H1 (cell line): ENCODE data around the gene PPP1R2B. TPM values are rescaled to one million over a fixed set of nuclear protein-coding genes. Genes with fewer than 3 reads are reported as not detected.

ENCODE experiments used
- CTCF ChIA-PET: fragments of 300-600 bp; sonication (Branson Sonifier 250); formaldehyde crosslinking; loops from one replicate; lab custom pipeline; 2021; ENCODE audit not compliant: partially characterized antibody; lab: Charles Lee
- POLR2A ChIA-PET: fragments of 300-600 bp; sonication (Branson Sonifier 250); formaldehyde crosslinking; loops from one replicate; lab custom pipeline; 2021; ENCODE audit warnings: inconsistent platforms; ENCODE audit not compliant: partially characterized antibody; lab: Charles Lee
- DNase-seq, 2 experiments: peaks; one replicate each; pipeline versions ENCODE4 v3.0.0 to v3.0.0-alpha.2; 2010 to 2022; ENCODE audit warnings: low spot score in 2 of 2, low read depth in 1 of 2, mixed read lengths in 1 of 2
- FAIRE-seq: peaks from 2 replicates; lab custom pipeline; 2011; peaks lifted over from hg19 to GRCh38; lab: Jason Lieb, UNC
- H2AFZ ChIP-seq: 2 replicates; pipeline ENCODE4 v1.8.1; 2012; ENCODE audit warnings: low read length, inconsistent platforms
- H2AK5ac ChIP-seq: 2 replicates; pipeline ENCODE4 v1.6.1; 2013; ENCODE audit warnings: low read depth, low read length
- H2BK120ac ChIP-seq: replicated peaks from 2 replicates; pipeline ENCODE3; 2013; ENCODE audit warnings: low read depth, low read length, inconsistent platforms
- H2BK12ac ChIP-seq: 2 replicates; pipeline ENCODE4 v1.6.1; 2013; ENCODE audit warnings: low read depth, low read length
- H2BK15ac ChIP-seq: 2 replicates; pipeline ENCODE4 v1.6.1; 2013; ENCODE audit warnings: low read length
- H2BK20ac ChIP-seq: 2 replicates; pipeline ENCODE4 v1.6.1; 2013; ENCODE audit warnings: low read length
- H2BK5ac ChIP-seq: 2 replicates; pipeline ENCODE4 v1.6.1; 2013; ENCODE audit warnings: low read depth, low read length
- H3K14ac ChIP-seq: 2 replicates; pipeline ENCODE4 v1.6.1; 2013; ENCODE audit warnings: inconsistent platforms; ENCODE audit not compliant: insufficient read length
- H3K18ac ChIP-seq: 2 replicates; pipeline ENCODE4 v1.6.1; 2013; ENCODE audit warnings: low read length; ENCODE audit errors: extremely low read depth
- H3K23ac ChIP-seq: 2 replicates; pipeline ENCODE4 v1.6.1; 2013; ENCODE audit warnings: inconsistent platforms; ENCODE audit not compliant: insufficient read length
- H3K23me2 ChIP-seq: 2 replicates; pipeline ENCODE4 v1.6.1; 2013; ENCODE audit warnings: low read depth, low read length
- H3K27ac ChIP-seq: 2 replicates; pipeline ENCODE4 v1.6.1; 2011; ENCODE audit warnings: low read depth, low read length, inconsistent platforms
- H3K27me3 ChIP-seq, 4 experiments: replicated peaks in 1 of 4; 1 replicate in 1 of 4; 2 replicates in 3 of 4; pipeline versions ENCODE4 v1.6.1 to v1.8.1; 2011 to 2013; ENCODE audit warnings: low read length in 3 of 4, mild to moderate bottlenecking in 3 of 4, inconsistent platforms in 2 of 4, mixed read lengths in 2 of 4, moderate library complexity in 1 of 4; ENCODE audit not compliant: control insufficient read depth in 3 of 4, insufficient read depth in 3 of 4; ENCODE audit errors: extremely low read depth in 1 of 4
- H3K36me3 ChIP-seq, 4 experiments: 2 replicates each; pipeline versions ENCODE4 v1.6.1 to v1.8.1; 2011 to 2013; ENCODE audit warnings: mild to moderate bottlenecking in 4 of 4, low read length in 3 of 4, moderate library complexity in 2 of 4, control low read depth in 1 of 4, inconsistent platforms in 1 of 4; ENCODE audit not compliant: insufficient read depth in 4 of 4, control insufficient read depth in 2 of 4
- H3K4ac ChIP-seq: replicated peaks from 2 replicates; pipeline ENCODE3; 2013; ENCODE audit warnings: low read length, low read depth, mixed read lengths, inconsistent platforms; ENCODE audit not compliant: insufficient read length
- H3K4me1 ChIP-seq, 4 experiments: replicated peaks in 1 of 4; 1 replicate in 1 of 4; 2 replicates in 3 of 4; pipeline versions ENCODE4 v1.6.1 to v1.8.1; 2011 to 2013; ENCODE audit warnings: low read length in 3 of 4, inconsistent platforms in 2 of 4, mixed read lengths in 1 of 4; ENCODE audit not compliant: insufficient read depth in 4 of 4, control insufficient read depth in 3 of 4
- H3K4me2 ChIP-seq, 2 experiments: 2 replicates each; pipeline versions ENCODE4 v1.6.1 to v1.8.1; 2011 to 2013; ENCODE audit warnings: low read depth in 2 of 2, low read length in 2 of 2, control low read depth in 1 of 2, inconsistent platforms in 1 of 2, mild to moderate bottlenecking in 1 of 2; ENCODE audit not compliant: insufficient read depth in 1 of 2
- H3K4me3 ChIP-seq, 4 experiments: fragments of 200-600, 300-600 bp in 1 of 4; sonication (generic), shearing (Covaris generic), sonication (Bioruptor Twin) in 1 of 4; 2 replicates each; pipeline versions ENCODE4 v1.5.1 to v1.8.1; 2011 to 2016; ENCODE audit warnings: low read length in 4 of 4, low read depth in 3 of 4, control low read depth in 2 of 4, inconsistent platforms in 2 of 4, mild to moderate bottlenecking in 2 of 4, mixed read lengths in 1 of 4, moderate library complexity in 1 of 4; ENCODE audit not compliant: insufficient read depth in 2 of 4; ENCODE audit errors: extremely low read depth in 1 of 4
- H3K56ac ChIP-seq: replicated peaks from 2 replicates; pipeline ENCODE3; 2013; ENCODE audit warnings: low read depth, mild to moderate bottlenecking, mixed read lengths, low read length, inconsistent platforms; ENCODE audit not compliant: insufficient read length
- H3K79me1 ChIP-seq: 2 replicates; pipeline ENCODE4 v1.6.1; 2013; ENCODE audit warnings: low read depth, low read length, control low read depth
- H3K79me2 ChIP-seq, 2 experiments: 2 replicates each; pipeline versions ENCODE4 v1.6.1 to v1.8.1; 2012 to 2013; ENCODE audit warnings: low read length in 2 of 2, mild to moderate bottlenecking in 2 of 2, inconsistent platforms in 1 of 2; ENCODE audit not compliant: insufficient read depth in 2 of 2, control insufficient read depth in 1 of 2
- H3K9ac ChIP-seq, 4 experiments: replicated peaks in 1 of 4; 1 replicate in 1 of 4; 2 replicates in 3 of 4; pipeline versions ENCODE4 v1.6.1 to v1.8.1; 2011 to 2013; ENCODE audit warnings: low read depth in 3 of 4, low read length in 3 of 4, control low read depth in 2 of 4, mild to moderate bottlenecking in 2 of 4, moderate library complexity in 2 of 4, inconsistent platforms in 1 of 4; ENCODE audit errors: extremely low read depth in 1 of 4
- H3K9me3 ChIP-seq, 2 experiments: 2 replicates each; pipeline versions ENCODE4 v1.6.1 to v1.8.1; 2012 to 2013; ENCODE audit warnings: mild to moderate bottlenecking in 2 of 2, moderate library complexity in 2 of 2, control low read depth in 1 of 2, inconsistent platforms in 1 of 2, low read depth in 1 of 2, low read length in 1 of 2, mixed read lengths in 1 of 2; ENCODE audit not compliant: insufficient read depth in 2 of 2
- H4K20me1 ChIP-seq, 2 experiments: replicated peaks in 1 of 2; 2 replicates each; pipeline versions ENCODE3 to v1.8.1; 2011 to 2013; ENCODE audit warnings: inconsistent platforms in 2 of 2, low read length in 2 of 2, mild to moderate bottlenecking in 1 of 2; ENCODE audit not compliant: insufficient read depth in 2 of 2, control insufficient read depth in 1 of 2
- H4K5ac ChIP-seq: 2 replicates; pipeline ENCODE4 v1.6.1; 2013; ENCODE audit warnings: low read length, low read depth, mixed read lengths, inconsistent platforms; ENCODE audit not compliant: insufficient read length
- H4K8ac ChIP-seq: 2 replicates; pipeline ENCODE4 v1.8.0; 2013; ENCODE audit warnings: mild to moderate bottlenecking, moderate library complexity, low read length, inconsistent platforms; ENCODE audit not compliant: insufficient read depth; ENCODE audit errors: extremely low read depth
- H4K91ac ChIP-seq: replicated peaks from 2 replicates; pipeline ENCODE3; 2013; ENCODE audit warnings: low read length, mixed read lengths, inconsistent platforms; ENCODE audit not compliant: insufficient read length
- CTCF ChIP-seq, 3 experiments: IDR thresholded peaks; 1 replicate in 2 of 3; 2 replicates in 1 of 3; pipeline versions ENCODE4 v1.5.1 to v1.6.1; 2011; ENCODE audit warnings: low read length in 3 of 3, mild to moderate bottlenecking in 3 of 3, inconsistent platforms in 2 of 3, low read depth in 1 of 3, moderate library complexity in 1 of 3; ENCODE audit not compliant: insufficient read depth in 1 of 3; ENCODE audit errors: control extremely low read depth in 1 of 3
- RAD21 ChIP-seq, 2 experiments: IDR thresholded peaks in 1 of 2; conservative IDR thresholded peaks in 1 of 2; 2 replicates each; pipeline ENCODE4 v1.6.1; 2011; ENCODE audit warnings: low read depth in 2 of 2, low read length in 2 of 2, improper control_type of control experiment in 1 of 2, inconsistent platforms in 1 of 2, mild to moderate bottlenecking in 1 of 2, moderate library complexity in 1 of 2
- RFX5 ChIP-seq: IDR thresholded peaks from 2 replicates; pipeline ENCODE4 v1.6.1; 2011; ENCODE audit warnings: low read depth, low read length, improper control_type of control experiment, borderline replicate concordance
- TBP ChIP-seq: IDR thresholded peaks from 2 replicates; pipeline ENCODE4 v1.6.1; 2011; ENCODE audit warnings: low read depth, low read length, improper control_type of control experiment
- WGBS, 2 experiments: shearing (Covaris generic) in 1 of 2; methylation state at CpG; one replicate each; pipeline versions ENCODE4 v1.1.6 to v1.1.7; 2013 to 2015; ENCODE audit warnings: low lambda C conversion rate in 2 of 2, mixed read lengths in 2 of 2, inconsistent platforms in 1 of 2, low coverage in 1 of 2, missing lambda C conversion rate in 1 of 2; ENCODE audit not compliant: insufficient replicate concordance in 2 of 2, insufficient coverage in 1 of 2, insufficient read length in 1 of 2; ENCODE audit errors: extremely low coverage in 1 of 2, missing lambda C conversion rate in 1 of 2; 5-methylcytosine and 5-hydroxymethylcytosine counted together
- polyA plus RNA-seq, 7 experiments: library from polyadenylated mRNA; depleted of rRNA in 3 of 7; stranded (reverse) in 5 of 7; unstranded in 2 of 7; fragments of >200 nt in 5 of 7; fragments of 200-250 nt in 2 of 7; gene quantifications; 1 replicate in 5 of 7; 2 replicates in 1 of 7; 4 replicates in 1 of 7; pipeline versions ENCODE4 v1.2.1 to v1.2.3, GENCODE V29; 2011 to 2013; ENCODE audit warnings: missing spikeins in 2 of 7, mixed read lengths in 2 of 7
- total RNA-seq: library from RNA; stranded (reverse); fragmentation: NEBNext Ultra II Directional; extraction: Animal tissue kit (Norgen Biotek cat#: 25700); gene quantifications from 2 replicates; pipeline ENCODE4 v1.2.1, GENCODE V29; 2021

Gene PPP1R2B
- total and polyA plus RNA-seq, 2 of the 8 experiments (the other 6 are each of a cell fraction or from before 2014, with no cell fraction given): not detected

- Histone ChIP-seq H3K4me1 (no peaks in the 10 kb centered on the region), H3K27me3 (no peaks in the 10 kb centered on the region), H2BK120ac (no peak overlapping the region), H3K9me3 (no peaks in the 10 kb centered on the region), H3K4ac (no peak overlapping the region), H2BK5ac (no peak overlapping the region; the same call in 1 of the 2 replicates), H4K5ac (no peak overlapping the region), H4K20me1 (no peaks in the 10 kb centered on the region), H4K91ac (no peak overlapping the region), H3K4me3 (no peak overlapping the region), H3K56ac (no peak overlapping the region), H3K23ac (no peak overlapping the region), H4K8ac (no peak overlapping the region), H2AK5ac (no peak overlapping the region), H2BK12ac (peak overlapping the region; percentile 18; the same call in 1 of the 2 replicates), H2BK15ac (no peak overlapping the region), H3K36me3 (no peaks in the 10 kb centered on the region), H3K27ac (no peak overlapping the region), H3K23me2 (no peaks in the 10 kb centered on the region), H2AFZ (0 out of 2 replicates have a peak overlapping the region, but pooled peaks have one; percentile 63), H3K9ac (no peak overlapping the region), H2BK20ac (no peak overlapping the region), H3K18ac (no peak overlapping the region), H3K79me1 (no peaks in the 10 kb centered on the region), H3K79me2 (no peaks in the 10 kb centered on the region), H3K14ac (no peak overlapping the region), H3K4me2 (no peak overlapping the region)
- DNase-seq: no peak
- ChIA-PET CTCF (interaction anchor here (0.8 to 1.6 kb wide), 3 partner anchors 12 to 63 kb away, joined by 3 to 5 read pairs (median 3); no protein-coding TSS in a partner anchor), POLR2A (interaction anchor here (0.6 kb wide), 1 partner anchor 22 kb away, joined by 3 read pairs; no protein-coding TSS in a partner anchor)
- FAIRE-seq: no peak
- WGBS, 2 experiments: 82% methylated on average over 1 of the region's 1 CpG; no CpG with 5 or more reads in 1 of the 2 experiments
- TF ChIP-seq TBP (no peak), RAD21 (IDR thresholded peaks at IDR 0.05 in 1 of 2, conservative IDR thresholded peaks at IDR 0.05 in 1 of 2; ENCODE audit: low read depth in 2 of 2, low read length in 2 of 2) (peak; percentile 49 to 60), RFX5 (no peak), CTCF (IDR thresholded peaks at IDR 0.05; ENCODE audit: control extremely low read depth in 1 of 3, insufficient read depth in 1 of 3, low read depth in 1 of 3, low read length in 3 of 3) (peak in 2 of 3 experiments; percentile 15 to 44; a peak in 2 of 4 replicates)
These were observed 42.1 kb downstream of the PPP1R2B start for GRCh38 chr5:156892223-156892622.
